ENCODE results near the gene ZNF280C.
"Not testable (repeated sequence)": the region's sequence is repeated elsewhere in the genome, so short reads cannot be mapped to it uniquely, and the experiment has no call there.

The ZNF280C gene

GRCh38 chrX:130268449-130269170 is at the start of gene ZNF280C:
ZNF280C (minus strand) TSS chrX:130268899; CDS start chrX:130260449, 8,450 bp downstream.
- DNase-seq = peak; percentile 90 to 91

GRCh38 chrX:130304587-130305368 is 36.1 kb upstream of the ZNF280C start:
- DNase-seq = no peak

- DNase-seq = no peak
Observed at GRCh38 chrX:130301977-130302376, 33.3 kb upstream of the ZNF280C start.

- DNase-seq = no peak
Observed at GRCh38 chrX:130301405-130301804, 32.7 kb upstream of the ZNF280C start.

GRCh38 chrX:130300010-130300282 is 31.2 kb upstream of the ZNF280C start:
- no peak for DNase-seq

- DNase-seq = no peak
Observed at GRCh38 chrX:130299279-130300009, 30.7 kb upstream of the ZNF280C start.

GRCh38 chrX:130296743-130297142 is 28.0 kb upstream of the ZNF280C start:
- no peak for DNase-seq

- no peak for DNase-seq
Observed at GRCh38 chrX:130296297-130296678, 27.6 kb upstream of the ZNF280C start.

- DNase-seq = no peak
Observed at GRCh38 chrX:130295519-130296296, 27.0 kb upstream of the ZNF280C start.

- DNase-seq = no peak
Observed at GRCh38 chrX:130287071-130287770, 18.5 kb upstream of the ZNF280C start.

GRCh38 chrX:130285710-130286109 is 17.0 kb upstream of the ZNF280C start:
- DNase-seq = no peak

- no peak for DNase-seq
Observed at GRCh38 chrX:130285069-130285620, 16.4 kb upstream of the ZNF280C start.

GRCh38 chrX:130282151-130282550 is 13.5 kb upstream of the ZNF280C start:
- DNase-seq = no peak

- DNase-seq = no peak
Observed at GRCh38 chrX:130280901-130281300, 12.2 kb upstream of the ZNF280C start.

- DNase-seq = not testable (repeated sequence)
Observed at GRCh38 chrX:130272253-130272652, 3.6 kb upstream of the ZNF280C start.

GRCh38 chrX:130269391-130269790 is 692 bp upstream of the ZNF280C start:
- DNase-seq = not testable (repeated sequence)

GRCh38 chrX:130267956-130268448 is 697 bp downstream of the ZNF280C start:
- DNase-seq = no peak

- DNase-seq = no peak
Observed at GRCh38 chrX:130264573-130264972, 4.1 kb downstream of the ZNF280C start.

- no peak for DNase-seq
Observed at GRCh38 chrX:130263016-130263415, 5.7 kb downstream of the ZNF280C start.

GRCh38 chrX:130262231-130262630 is 6.5 kb downstream of the ZNF280C start:
- DNase-seq = no peak

- no peak for DNase-seq
Observed at GRCh38 chrX:130261296-130261893, 7.3 kb downstream of the ZNF280C start.

Measured in stimulated activated CD4-positive, alpha-beta T cell treated with anti-CD3 and anti-CD28 coated beads, Interleukin-2, amount 100 ng/mL, for 24 hours (primary cell).